ENCODE results near the gene GCH1. TPM values are rescaled to one million over a fixed set of nuclear protein-coding genes. Genes with fewer than 3 reads are reported as not detected.

Gene GCH1
- total and polyA plus RNA-seq, 2 donors (not counting 1 experiment from before 2014, with no cell fraction given) = 1.3 to 1.5 TPM

GRCh38 chr14:54818201-54819133 lies 84.2 kb downstream of the GCH1 start:
- peak; percentile 53 to 95 for DNase-seq (ENCODE audit: low read depth in 2 of 2)
- Histone ChIP-seq H3K4me1 (ENCODE audit: control insufficient read depth, extremely low read depth, insufficient read depth, low read length) (no peaks in the 10 kb centered on the region), H3K36me3 (ENCODE audit: control insufficient read depth, insufficient read depth, low read length) (no peaks in the 10 kb centered on the region), H3K27ac (ENCODE audit: insufficient read depth, low read length) (no peak overlapping the region), H3K27me3 (ENCODE audit: control insufficient read depth, insufficient read depth, low read length) (peaks cover 7% of the 10 kb centered on the region), H4K20me1 (ENCODE audit: control insufficient read depth, extremely low read depth, insufficient read depth, low read length) (no peaks in the 10 kb centered on the region), H3K79me2 (ENCODE audit: control insufficient read depth, insufficient read depth, low read length) (no peaks in the 10 kb centered on the region), H3K4me3 (replicated peaks in 1 of 4; ENCODE audit: control extremely low read depth in 1 of 4, insufficient read depth in 1 of 4, low read depth in 3 of 4, low read length in 4 of 4) (no peak overlapping the region), H3K4me2 (ENCODE audit: extremely low read depth, insufficient read depth, low read length) (no peak overlapping the region), H3K9ac (ENCODE audit: insufficient read depth, low read length) (no peak overlapping the region), H2AFZ (ENCODE audit: low read length) (no peak overlapping the region), H3K9me3 (ENCODE audit: control insufficient read depth, insufficient read depth, low read depth, low read length) (no peaks in the 10 kb centered on the region)
- no peak for TF ChIP-seq EZH2 (IDR thresholded peaks at IDR 0.05; ENCODE audit: low read length, missing control alignments)
- TF ChIP-seq, protein P1, sequence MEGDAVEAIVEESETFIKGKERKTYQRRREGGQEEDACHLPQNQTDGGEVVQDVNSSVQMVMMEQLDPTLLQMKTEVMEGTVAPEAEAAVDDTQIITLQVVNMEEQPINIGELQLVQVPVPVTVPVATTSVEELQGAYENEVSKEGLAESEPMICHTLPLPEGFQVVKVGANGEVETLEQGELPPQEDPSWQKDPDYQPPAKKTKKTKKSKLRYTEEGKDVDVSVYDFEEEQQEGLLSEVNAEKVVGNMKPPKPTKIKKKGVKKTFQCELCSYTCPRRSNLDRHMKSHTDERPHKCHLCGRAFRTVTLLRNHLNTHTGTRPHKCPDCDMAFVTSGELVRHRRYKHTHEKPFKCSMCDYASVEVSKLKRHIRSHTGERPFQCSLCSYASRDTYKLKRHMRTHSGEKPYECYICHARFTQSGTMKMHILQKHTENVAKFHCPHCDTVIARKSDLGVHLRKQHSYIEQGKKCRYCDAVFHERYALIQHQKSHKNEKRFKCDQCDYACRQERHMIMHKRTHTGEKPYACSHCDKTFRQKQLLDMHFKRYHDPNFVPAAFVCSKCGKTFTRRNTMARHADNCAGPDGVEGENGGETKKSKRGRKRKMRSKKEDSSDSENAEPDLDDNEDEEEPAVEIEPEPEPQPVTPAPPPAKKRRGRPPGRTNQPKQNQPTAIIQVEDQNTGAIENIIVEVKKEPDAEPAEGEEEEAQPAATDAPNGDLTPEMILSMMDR (conservative IDR thresholded peaks at IDR 0.05 in 1 of 2, IDR thresholded peaks at IDR 0.05 in 1 of 2; ENCODE audit: low read depth in 1 of 2, low read length in 2 of 2) = no peak

GRCh38 chr14:54817506-54817905 lies 85.1 kb downstream of the GCH1 start:
- no peak overlapping the region for H3K4me3 ChIP-seq (replicated peaks in 1 of 4; ENCODE audit: control extremely low read depth in 1 of 4, insufficient read depth in 1 of 4, low read depth in 3 of 4, low read length in 4 of 4)
- no peaks in the 10 kb centered on the region for H3K79me2 ChIP-seq (ENCODE audit: control insufficient read depth, insufficient read depth, low read length)
- H2AFZ ChIP-seq (ENCODE audit: low read length) = no peak overlapping the region
- H4K20me1 ChIP-seq (ENCODE audit: control insufficient read depth, extremely low read depth, insufficient read depth, low read length) = no peaks in the 10 kb centered on the region
- TF ChIP-seq, protein P1 (conservative IDR thresholded peaks at IDR 0.05 in 1 of 2, IDR thresholded peaks at IDR 0.05 in 1 of 2; ENCODE audit: low read depth in 1 of 2, low read length in 2 of 2) = no peak
- no peak for TF ChIP-seq EZH2 (IDR thresholded peaks at IDR 0.05; ENCODE audit: low read length, missing control alignments)
- H3K27ac ChIP-seq (ENCODE audit: insufficient read depth, low read length) = no peak overlapping the region
- no peak for DNase-seq (ENCODE audit: low read depth in 2 of 2)
- H3K9ac ChIP-seq (ENCODE audit: insufficient read depth, low read length) = no peak overlapping the region
- no peaks in the 10 kb centered on the region for H3K36me3 ChIP-seq (ENCODE audit: control insufficient read depth, insufficient read depth, low read length)
- peaks cover 8% of the 10 kb centered on the region for H3K27me3 ChIP-seq (ENCODE audit: control insufficient read depth, insufficient read depth, low read length)
- no peak overlapping the region for H3K4me2 ChIP-seq (ENCODE audit: extremely low read depth, insufficient read depth, low read length)
- H3K4me1 ChIP-seq (ENCODE audit: control insufficient read depth, extremely low read depth, insufficient read depth, low read length) = no peaks in the 10 kb centered on the region
- no peaks in the 10 kb centered on the region for H3K9me3 ChIP-seq (ENCODE audit: control insufficient read depth, insufficient read depth, low read depth, low read length)

GRCh38 chr14:54816450-54816849 lies 86.2 kb downstream of the GCH1 start:
- peaks cover 7% of the 10 kb centered on the region for H3K27me3 ChIP-seq (ENCODE audit: control insufficient read depth, insufficient read depth, low read length)
- no peaks in the 10 kb centered on the region for H4K20me1 ChIP-seq (ENCODE audit: control insufficient read depth, extremely low read depth, insufficient read depth, low read length)
- H2AFZ ChIP-seq (ENCODE audit: low read length) = no peak overlapping the region
- no peaks in the 10 kb centered on the region for H3K4me1 ChIP-seq (ENCODE audit: control insufficient read depth, extremely low read depth, insufficient read depth, low read length)
- H3K79me2 ChIP-seq (ENCODE audit: control insufficient read depth, insufficient read depth, low read length) = no peaks in the 10 kb centered on the region
- H3K27ac ChIP-seq (ENCODE audit: insufficient read depth, low read length) = no peak overlapping the region
- no peak overlapping the region for H3K9ac ChIP-seq (ENCODE audit: insufficient read depth, low read length)
- H3K9me3 ChIP-seq (ENCODE audit: control insufficient read depth, insufficient read depth, low read depth, low read length) = no peaks in the 10 kb centered on the region
- TF ChIP-seq, protein P1 (conservative IDR thresholded peaks at IDR 0.05 in 1 of 2, IDR thresholded peaks at IDR 0.05 in 1 of 2; ENCODE audit: low read depth in 1 of 2, low read length in 2 of 2) = no peak
- no peak for TF ChIP-seq EZH2 (IDR thresholded peaks at IDR 0.05; ENCODE audit: low read length, missing control alignments)
- DNase-seq (ENCODE audit: low read depth in 2 of 2) = no peak
- H3K4me3 ChIP-seq (replicated peaks in 1 of 4; ENCODE audit: control extremely low read depth in 1 of 4, insufficient read depth in 1 of 4, low read depth in 3 of 4, low read length in 4 of 4) = no peak overlapping the region
- no peaks in the 10 kb centered on the region for H3K36me3 ChIP-seq (ENCODE audit: control insufficient read depth, insufficient read depth, low read length)
- no peak overlapping the region for H3K4me2 ChIP-seq (ENCODE audit: extremely low read depth, insufficient read depth, low read length)

Measured in fibroblast of lung (primary cell).